ENCODE data around the gene C1orf167. TPM values are rescaled to one million over a fixed set of nuclear protein-coding genes. Genes with fewer than 3 reads are reported as not detected.

Gene C1orf167
- 0.45 TPM in 1 of 2 replicates, not detected in the other for total RNA-seq

GRCh38 chr1:11761988-11762406, at the start of gene C1orf167:
C1orf167 (plus strand) TSS chr1:11762193; CDS start chr1:11764401, 2,208 bp downstream.

GRCh38 chr1:11735854-11736745, 25.9 kb upstream of the C1orf167 start, which contains the start of gene AGTRAP:
AGTRAP (plus strand) TSS chr1:11736136; CDS start chr1:11736209, 73 bp downstream.

GRCh38 chr1:11805422-11806306, 43.7 kb downstream of the C1orf167 start, which contains the start of the genes CLCN6 and MTHFR:
CLCN6 (plus strand) TSS chr1:11806191; CDS start chr1:11806263, 72 bp downstream.
MTHFR (minus strand) TSS chr1:11805964; CDS start chr1:11803116, 2,848 bp downstream.

Other genes with a start within 250 kb of the C1orf167 start
- gene FBXO2, start 107.8 kb upstream of the C1orf167 start, total RNA-seq: 0.34 and 0.89 TPM in 2 replicates
- gene FBXO44, start 107.3 kb upstream of the C1orf167 start, total RNA-seq: 8.9 and 10.1 TPM in 2 replicates
- gene FBXO6, start 98.0 kb upstream of the C1orf167 start, total RNA-seq: 6.2 and 7.6 TPM in 2 replicates
- gene MAD2L2, start 81.0 kb upstream of the C1orf167 start, total RNA-seq: 124 and 130 TPM in 2 replicates
- 0.15 and 0.17 TPM in 2 replicates for gene DRAXIN, start 70.5 kb upstream of the C1orf167 start, total RNA-seq
- 83.9 and 85.9 TPM in 2 replicates for gene AGTRAP, start 26.1 kb upstream of the C1orf167 start, total RNA-seq
- gene MTHFR, start 43.8 kb downstream of the C1orf167 start, total RNA-seq: 13.8 and 15.3 TPM in 2 replicates
- 12.3 and 15.0 TPM in 2 replicates for gene CLCN6, start 44.0 kb downstream of the C1orf167 start, total RNA-seq
- gene NPPA, start 85.6 kb downstream of the C1orf167 start, total RNA-seq: not detected in 2 replicates
- gene NPPB, start 96.8 kb downstream of the C1orf167 start, total RNA-seq: not detected in 2 replicates
- 70.9 and 76.7 TPM in 2 replicates for gene KIAA2013, start 164.2 kb downstream of the C1orf167 start, total RNA-seq
- 165 and 172 TPM in 2 replicates for gene PLOD1, start 172.5 kb downstream of the C1orf167 start, total RNA-seq
- 46.6 and 48.6 TPM in 2 replicates for gene MFN2, start 218.3 kb downstream of the C1orf167 start, total RNA-seq